GM19043 (cell line): Measurements from ENCODE around the gene TMEM223.
"Not testable (repeated sequence)": the region's sequence is repeated elsewhere in the genome, so short reads cannot be mapped to it uniquely, and the experiment has no call there.

Source experiments
- ATAC-seq: cut with Tn5 transposase; IDR thresholded peaks from one replicate; pipeline ENCODE4 v1.9.1; 2021; ENCODE audit warnings: low read depth; ENCODE audit not compliant: unreplicated experiment

Gene TMEM223, protein sequence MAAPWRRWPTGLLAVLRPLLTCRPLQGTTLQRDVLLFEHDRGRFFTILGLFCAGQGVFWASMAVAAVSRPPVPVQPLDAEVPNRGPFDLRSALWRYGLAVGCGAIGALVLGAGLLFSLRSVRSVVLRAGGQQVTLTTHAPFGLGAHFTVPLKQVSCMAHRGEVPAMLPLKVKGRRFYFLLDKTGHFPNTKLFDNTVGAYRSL

DNA sequence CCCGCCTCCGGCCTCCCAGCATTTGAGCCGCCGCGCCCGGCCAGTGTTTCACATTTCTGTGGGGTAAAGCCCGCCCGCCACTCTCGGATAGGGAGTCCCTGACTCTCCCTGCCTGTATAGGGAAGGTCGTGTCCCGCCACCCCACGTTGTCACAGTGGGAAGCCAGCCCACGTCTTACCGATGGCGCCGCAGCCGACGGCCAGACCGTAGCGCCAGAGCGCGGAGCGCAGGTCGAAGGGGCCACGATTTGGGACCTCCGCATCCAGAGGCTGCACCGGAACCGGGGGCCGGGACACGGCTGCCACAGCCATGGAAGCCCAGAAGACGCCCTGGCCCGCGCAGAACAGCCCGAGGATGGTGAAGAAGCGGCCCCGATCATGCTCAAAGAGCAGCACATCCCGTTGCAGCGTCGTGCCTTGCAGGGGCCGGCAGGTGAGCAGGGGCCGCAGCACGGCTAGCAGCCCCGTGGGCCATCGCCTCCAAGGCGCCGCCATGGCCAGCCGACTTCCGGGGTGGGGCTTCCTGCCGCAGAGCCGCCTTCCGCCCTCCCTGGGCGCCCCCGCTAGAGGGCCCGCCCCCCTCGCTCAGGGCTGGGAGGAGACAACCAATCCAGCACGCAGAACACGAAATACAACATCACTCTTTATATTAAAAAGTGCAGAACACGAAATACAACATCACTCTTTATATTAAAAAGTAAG, at the start of gene TMEM223:
Gene TMEM223 (minus strand): TSS at position 506 of the 701 bp plus-strand sequence. CDS start 12 bp downstream, at position 494.
- ATAC-seq, result peak; percentile 73

DNA sequence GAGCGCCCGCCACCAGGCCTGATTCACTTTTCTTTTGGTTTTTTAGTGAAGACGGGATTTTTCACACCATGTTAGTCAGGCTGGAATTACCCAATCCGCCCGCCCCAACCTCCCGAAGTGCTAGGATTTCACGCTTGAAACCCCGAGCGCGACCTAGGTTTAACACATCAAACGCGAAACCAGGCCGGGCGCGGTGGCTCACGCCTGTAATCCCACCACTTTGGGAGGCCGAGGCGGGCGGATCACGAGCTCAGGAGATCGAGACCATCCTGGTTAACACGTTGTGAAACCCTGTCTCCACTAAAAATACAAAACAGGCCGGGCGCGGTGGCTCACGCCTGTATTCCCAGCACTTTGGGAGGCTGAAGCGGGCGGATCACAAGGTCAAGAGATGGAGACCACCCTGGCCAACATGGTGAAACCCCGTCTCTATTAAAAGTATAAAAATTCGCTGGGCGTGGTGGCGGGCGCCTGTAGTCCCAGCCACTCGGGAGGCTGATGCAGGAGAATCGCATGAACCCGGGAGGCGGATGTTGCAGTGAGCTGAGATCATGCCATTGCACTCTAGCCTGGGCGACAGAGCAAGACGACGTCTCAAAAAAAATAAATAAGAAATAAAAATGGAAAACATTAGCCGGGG, 49.0 kb upstream of the TMEM223 start:
- not testable (repeated sequence) for ATAC-seq

DNA sequence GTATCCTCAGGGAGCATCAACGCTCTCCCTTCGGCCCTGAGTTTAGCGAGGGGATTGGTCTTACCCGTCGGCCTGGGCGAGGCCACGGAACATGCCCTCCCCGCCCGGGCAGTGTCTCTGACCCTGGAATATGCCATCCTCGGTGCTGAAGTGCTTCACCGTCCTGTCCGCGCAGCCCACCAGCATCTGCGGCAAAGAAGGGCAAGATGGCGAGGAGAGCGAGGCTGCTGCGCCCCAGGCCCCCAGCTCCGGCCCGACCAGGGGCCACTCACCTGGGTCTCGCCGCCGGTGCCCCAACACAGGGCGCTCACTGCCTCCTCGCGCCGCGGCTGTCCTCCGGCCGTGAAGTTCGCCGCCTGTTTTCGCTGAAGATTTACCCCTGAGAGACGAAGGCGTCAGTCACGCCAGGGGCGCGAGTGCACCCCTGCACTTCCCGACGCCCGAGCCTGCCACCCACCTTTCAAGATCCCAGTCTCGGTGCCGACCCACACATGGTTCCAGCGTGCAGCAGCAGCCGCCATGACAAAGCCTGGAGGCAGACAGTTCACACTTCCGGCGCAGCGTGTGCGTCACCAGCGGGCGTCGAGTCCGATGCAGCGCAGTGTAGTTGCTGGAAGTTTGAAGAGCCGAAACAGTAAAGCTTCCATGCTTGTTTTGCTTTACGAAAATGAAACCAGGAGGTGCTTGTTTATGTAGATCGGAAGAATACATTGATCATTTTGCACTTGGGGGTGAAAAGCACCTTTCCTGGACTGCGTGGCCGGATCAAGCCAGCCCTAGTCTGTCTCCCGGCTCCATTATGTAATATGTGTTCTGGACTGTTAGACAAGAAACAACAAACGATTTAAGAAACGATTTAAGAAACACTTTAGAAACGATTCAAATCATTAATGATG, 47.5 kb upstream of the TMEM223 start, which contains the start of gene WDR74:
Gene WDR74 (minus strand): TSS at position 541 of the 896 bp plus-strand sequence. CDS start 20 bp downstream, at position 521.
- ATAC-seq, result peak; percentile 41

DNA sequence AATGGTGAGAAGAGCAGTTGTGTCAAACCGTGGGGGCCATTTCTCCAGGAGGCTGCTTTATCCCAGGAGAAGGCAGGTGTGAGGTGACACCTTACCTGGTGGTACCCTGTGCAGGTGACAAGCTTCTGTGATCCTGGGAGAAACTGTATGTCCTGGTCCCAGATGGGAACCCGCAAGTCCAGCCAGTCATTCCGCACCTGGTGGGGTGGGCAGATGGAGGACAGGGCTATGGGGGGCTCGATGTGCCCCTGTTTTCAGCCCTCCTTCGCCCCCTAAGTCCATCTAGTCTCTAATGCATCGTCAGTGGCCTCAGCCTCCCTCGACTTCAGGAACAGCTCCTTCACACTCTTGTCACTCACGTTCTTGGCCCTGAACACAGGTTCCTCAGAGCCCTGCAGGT, 43.5 kb upstream of the TMEM223 start:
- no peak for ATAC-seq

DNA sequence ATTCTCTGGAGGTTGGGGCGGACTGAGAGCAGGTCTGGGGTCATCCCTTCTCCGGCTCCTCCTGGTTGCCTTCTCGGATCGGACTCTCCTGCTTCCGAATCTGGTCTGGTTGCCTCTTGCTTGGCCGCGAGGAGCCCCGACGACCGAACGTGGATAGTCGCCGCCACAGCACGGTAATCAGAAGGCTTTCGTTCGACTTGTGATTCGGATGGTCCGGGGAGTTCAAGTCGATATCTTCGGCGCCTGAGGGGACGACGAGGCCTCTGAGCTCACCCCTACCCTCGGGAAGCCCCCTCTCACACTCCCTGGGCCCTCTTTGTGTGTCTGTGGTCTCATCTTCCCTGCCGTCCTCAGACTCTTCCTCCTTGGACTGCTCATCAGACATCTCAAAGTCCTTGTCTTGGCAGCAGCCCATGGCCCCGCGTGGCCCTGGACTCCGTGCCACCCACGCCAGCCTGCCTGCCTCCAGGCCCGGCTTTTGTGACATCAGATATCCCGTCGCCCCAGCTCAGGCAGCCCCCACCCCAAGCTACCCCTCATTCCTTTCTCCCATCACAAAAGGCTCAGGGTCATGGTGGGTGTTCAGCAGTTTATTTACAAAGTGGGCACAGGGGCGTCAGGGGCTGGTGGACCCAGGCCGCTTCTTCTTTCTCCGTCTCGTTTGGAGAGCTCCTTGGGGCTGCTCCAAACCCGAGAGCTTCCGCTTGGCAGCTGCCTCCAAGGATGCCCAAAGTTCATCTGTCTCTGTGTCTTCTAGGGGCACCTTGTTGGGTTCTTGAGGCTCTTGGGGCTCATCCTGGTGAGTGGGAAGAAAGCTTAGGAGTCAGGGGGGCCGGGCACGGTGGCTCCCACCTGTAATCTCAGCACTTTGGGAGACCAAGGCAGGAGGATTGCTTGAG, 40.8 kb upstream of the TMEM223 start, which contains the start of gene TEX54:
Gene TEX54 (minus strand): TSS at position 506 of the 899 bp plus-strand sequence.
- peak; percentile 9 for ATAC-seq

DNA sequence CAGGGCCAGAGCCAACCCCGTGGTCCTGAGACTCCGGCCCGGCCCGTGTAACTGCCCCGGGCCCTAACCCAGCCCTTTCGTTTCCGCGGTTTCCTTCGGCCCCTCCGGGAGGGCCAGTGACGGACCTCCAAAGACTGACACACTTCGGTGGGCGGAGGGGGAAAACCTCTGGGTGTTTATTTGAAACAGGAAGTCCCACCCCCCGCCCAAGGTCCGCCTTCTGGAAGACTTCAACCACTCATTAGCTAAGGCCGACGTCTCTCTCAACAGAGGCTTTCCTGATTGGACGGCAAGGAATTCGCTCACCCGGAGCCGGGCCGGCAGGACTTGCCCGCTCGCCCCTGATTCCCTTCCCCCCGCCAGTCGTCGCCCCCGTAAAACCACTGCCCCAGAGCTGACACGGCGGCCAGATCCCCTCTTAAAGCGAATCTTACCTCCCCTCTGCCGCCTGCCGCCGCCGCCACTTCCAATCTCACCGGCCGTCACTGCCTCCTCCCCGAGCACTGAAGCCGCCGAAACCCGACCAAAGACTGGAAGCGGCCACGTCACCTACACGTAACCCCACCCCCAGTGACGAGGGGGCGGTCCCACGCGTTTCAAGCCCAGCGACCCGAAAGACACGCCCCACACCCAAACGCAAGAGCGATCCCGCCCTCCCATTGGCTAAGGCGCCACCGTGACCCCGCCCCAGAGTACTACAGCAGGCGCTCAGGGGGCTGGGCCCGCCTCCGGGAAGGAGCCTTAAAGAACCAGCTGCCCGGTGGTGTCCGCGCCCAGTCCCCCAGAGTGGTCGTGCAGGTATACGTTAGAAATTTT, 39.9 kb upstream of the TMEM223 start, which contains the start of gene STX5:
Gene STX5 (minus strand): TSS at position 532 of the 816 bp plus-strand sequence. CDS start 808 bp downstream, outside the sequence.
- peak; percentile 79 for ATAC-seq

DNA sequence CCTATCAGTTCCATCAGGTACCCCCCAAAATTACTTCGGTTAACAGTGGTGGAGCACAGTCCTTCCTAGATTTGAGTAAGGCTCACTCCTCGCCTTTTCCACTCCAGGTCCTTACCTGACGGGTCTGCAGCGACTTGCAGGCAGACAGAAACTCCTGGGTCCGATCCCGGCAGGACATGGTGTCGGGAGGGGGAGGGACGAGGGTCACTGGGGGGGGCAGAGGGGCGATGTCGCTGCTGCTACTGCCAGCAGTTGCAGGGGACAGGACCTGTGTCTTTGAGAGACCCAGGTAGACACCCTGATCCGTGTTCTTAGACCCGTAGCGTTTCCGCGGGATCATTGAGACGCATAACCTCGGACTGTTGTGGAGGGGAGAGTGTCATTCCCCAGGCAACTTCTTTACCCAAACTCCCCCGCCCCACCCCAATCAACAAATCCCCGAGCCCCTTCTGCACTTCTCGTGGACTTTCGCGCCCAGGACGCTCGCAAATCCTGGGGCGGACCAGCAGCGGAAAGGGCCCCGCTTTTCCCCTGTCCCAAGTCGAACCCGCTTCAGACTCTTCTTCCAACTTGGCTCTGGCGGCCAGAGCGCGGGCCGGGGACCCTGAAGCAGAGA, 39.2 kb upstream of the TMEM223 start:
- no peak for ATAC-seq

DNA sequence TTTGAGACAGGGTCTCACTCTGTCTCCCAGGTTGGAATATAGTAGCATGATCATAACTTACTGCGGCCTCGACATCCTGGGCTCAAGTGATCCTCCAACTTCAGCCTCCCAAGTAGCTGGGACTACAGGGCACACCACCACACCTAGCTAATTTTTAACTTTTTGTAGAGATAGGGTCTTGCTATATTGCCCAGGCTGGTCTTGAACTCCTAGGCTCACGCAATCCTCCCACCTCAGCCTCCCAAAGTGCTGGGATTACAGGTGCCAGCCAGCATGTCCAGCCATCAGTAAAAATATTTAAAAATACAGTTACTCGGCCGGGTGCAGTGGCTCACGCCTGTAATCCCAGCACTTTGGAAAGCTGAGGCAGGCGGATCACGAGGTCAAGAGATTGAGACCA, 36.3 kb upstream of the TMEM223 start:
- not testable (repeated sequence) for ATAC-seq

DNA sequence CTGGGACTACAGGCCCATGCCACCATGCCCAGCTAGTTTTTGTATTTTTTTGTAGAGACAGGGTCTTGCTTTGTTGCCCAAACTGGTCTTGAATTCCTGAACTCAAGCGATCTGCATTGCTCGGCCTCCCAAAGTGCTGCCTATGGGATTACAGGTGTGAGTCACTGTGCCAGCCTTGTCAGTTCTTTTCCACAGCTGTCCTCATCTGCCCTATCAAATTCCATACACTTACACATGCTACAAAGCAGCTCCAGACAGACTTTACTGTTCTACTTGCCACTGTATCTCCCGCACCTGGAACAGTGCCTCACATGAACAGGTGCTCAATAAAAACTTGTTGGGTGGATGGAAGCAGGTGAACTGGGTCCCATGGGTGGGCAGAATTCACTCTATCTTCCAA, 31.9 kb upstream of the TMEM223 start:
- ATAC-seq, result no peak

DNA sequence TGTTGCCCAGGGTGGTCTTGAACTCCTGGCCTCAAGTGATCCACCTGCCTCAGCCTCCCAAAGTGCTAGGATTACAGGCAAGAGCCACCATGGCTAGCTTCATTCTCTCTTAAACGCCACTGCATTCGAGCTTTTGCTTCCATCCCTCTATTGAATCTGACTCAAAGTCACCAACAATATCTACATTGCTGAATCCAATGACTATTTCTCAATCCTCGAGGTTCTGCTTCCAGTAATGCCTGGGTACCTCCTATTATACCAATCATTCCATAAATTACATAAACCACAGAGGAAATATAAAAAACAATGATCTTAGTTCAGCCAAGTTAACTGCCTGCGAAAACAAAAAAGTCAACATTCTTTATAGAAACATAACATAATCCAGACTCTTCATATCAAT, 25.3 kb upstream of the TMEM223 start:
- no peak for ATAC-seq

DNA sequence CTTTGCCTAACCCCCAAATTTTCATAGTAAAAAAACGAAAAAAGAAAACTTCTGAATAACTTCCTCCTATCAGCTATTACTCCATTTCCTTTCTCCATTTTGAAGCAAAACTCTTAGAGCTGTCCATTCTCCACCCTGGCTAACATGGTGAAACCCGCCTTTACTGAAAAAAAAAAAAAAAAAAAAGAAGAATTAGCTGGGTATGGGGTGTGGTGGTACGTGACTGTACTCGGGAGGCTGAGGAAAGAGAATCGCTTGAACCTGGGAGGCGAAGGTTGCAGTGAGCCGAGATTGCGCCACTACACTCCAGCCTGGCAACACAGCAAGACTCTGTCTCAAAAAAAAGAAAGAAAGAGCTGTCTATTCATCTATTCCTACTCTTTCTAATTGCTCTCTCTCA, 24.8 kb upstream of the TMEM223 start:
- no peak for ATAC-seq

DNA sequence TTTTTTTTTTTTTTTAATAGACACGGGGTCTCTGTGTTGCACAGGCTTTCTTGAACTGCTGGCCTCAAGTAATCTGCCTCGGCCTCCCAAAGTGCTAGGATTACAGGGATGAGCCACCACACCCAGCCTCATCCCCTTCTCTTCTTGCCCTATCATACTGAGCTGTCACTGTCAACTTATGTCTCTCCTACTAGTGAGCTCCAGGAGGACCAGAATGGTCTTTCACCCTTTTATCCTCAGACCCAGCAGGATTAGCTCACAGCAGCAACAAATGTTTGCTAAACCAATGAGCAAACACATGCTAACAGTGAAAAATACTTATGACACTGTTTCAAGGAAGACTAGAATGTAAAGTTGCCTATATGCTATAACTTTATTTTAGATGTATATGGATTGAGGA, 19.9 kb upstream of the TMEM223 start:
- no peak for ATAC-seq

DNA sequence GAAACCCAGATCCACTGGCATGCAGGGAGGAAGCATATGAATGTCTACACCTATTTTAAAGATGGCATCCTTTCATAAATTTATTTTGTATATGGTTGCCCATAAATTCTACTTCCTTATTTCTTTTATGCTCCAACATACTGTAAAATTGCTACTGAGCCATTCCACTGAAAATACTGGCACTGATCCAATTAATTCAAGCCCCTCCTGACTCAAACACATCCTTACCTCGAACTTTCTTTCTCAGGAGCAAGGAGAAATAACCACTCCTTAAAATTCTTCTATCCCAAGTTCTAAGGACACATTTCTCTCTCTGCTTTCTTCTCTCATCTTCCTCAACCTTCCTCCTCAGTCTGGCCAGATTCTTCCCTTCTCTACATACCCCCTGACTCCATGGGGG, 18.9 kb upstream of the TMEM223 start:
- ATAC-seq, result no peak

DNA sequence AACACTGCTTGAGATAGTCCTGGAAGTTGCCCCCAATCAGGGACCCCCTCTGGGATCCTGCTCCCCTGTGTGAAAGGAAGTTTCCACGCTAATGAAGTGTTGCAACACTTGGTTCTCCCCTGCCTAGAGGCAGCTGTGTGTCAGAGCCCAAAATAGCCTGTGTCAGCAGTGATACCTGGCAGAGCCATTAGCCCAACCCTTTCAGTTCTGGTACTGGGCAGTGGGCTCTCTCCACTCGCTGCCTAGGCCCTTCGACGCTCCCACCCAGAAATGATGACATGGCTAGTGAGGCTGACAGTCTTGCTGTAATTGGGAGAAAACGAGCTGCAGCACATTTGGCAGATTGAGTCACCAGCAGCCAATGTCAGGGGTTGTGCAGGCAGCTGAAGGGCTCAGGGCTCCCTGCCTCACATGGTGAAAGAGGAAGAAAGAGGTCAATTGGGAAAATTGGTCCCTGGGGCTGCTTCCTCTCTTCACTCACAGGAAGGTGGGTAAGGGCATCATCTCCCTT, 14.9 kb upstream of the TMEM223 start:
- ATAC-seq, result no peak

DNA sequence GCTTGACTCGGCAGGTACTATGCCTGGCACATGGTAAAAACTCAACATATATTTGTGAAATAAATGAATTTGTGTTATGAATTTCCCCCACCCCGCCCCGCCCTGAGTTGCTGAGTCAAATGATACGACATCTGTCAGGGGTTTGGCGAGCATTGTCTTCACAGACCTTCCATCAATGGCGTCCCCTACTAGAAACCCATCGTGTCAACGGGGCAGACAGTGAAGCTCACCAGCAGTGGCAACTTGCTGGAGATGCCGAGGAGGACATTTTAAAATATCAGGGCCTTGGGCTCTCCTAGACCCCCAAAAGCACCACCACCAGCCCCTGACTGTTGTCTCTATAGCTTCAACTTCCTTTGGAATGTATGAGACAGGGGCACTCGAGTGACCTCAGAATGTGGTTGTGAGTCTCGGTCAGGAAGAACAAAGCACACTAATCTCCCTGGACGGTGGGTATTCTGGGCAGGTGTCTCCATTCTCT, 14.2 kb upstream of the TMEM223 start:
- no peak for ATAC-seq

DNA sequence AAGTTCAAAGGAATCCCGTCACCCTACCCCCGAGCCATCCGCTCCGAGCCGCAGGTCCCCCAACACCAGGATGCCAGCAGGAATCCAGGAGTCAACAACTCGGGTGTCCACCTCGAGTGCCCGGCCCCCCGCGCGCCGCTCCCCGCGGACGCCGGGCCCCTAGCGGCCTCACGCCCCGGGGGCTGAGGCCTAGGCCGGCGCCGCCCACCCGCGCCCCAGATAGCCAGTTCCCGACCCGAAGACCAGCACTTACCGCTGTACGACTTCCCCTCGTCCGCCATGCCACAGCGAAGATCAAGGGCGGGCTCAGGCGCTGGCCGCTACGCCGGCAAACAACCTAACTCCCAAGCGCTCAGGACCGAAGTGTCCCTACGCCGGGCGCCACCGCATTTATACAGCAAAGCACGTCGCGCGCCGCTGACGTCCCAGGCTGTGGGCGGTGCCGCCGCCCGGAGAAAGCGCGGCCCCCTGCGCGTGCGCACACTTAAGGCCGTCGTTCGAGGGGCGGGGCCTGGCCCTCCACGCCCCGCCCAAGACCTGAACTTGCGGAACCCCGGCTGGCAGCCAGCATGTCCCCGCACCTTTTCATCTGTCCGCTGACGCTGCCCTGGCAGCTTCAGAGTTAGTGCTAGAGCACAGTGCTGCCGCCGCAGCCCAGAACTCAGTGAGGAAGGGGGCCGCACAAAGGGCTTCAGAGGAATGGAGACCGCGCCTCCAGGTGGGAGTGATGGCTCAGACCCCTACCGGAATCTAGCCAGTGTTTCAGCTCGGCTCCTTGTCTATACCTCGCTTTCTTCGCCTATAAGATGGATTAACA, 13.5 kb upstream of the TMEM223 start, which contains the start of gene NXF1:
Gene NXF1 (minus strand): TSS at position 365 of the 817 bp plus-strand sequence. CDS start 84 bp downstream, at position 281.
- ATAC-seq, result peak; percentile 67
